K562 (cell line): ENCODE results near the gene GARNL3. TPM values are rescaled to one million over a fixed set of nuclear protein-coding genes. Genes with fewer than 3 reads are reported as not detected.
A peak's percentile ranks its signal among the peaks of the same experiment; 100 is the strongest.

ENCODE experiments used
- ATAC-seq: fragments of 200-7000 bp; cut with Tn5 transposase; 3 replicates; pipeline ENCODE4 v1.9.1; 2020; ENCODE audit warnings: moderate library complexity
- BruUV-seq: library from RNA; stranded (reverse); fragments of 400-500 nt; replicated peaks from 2 replicates; lab custom pipeline; 2021; lab: Mats Ljungman, UMichigan
- CTCF ChIA-PET: fragments of 300-600 bp; formaldehyde crosslinking; extraction: SDS; loops from one replicate; lab custom pipeline; 2021; ENCODE audit warnings: low intra/inter-chr PET ratio; lab: Yijun Ruan, JAX
- POLR2A ChIA-PET: fragments of 300-600, 350-650 bp; sonication (Branson Sonifier 250); formaldehyde crosslinking; extraction: SDS; loops from one replicate; lab custom pipeline; 2021; ENCODE audit warnings: antibody characterized with exemption, inconsistent platforms; lab: Yijun Ruan, JAX
- DNase-seq, 4 experiments: peaks; one replicate each; pipeline versions ENCODE4 v3.0.0 to v3.0.0-alpha.2; 2011 to 2018; ENCODE audit warnings: low spot score in 3 of 4, mixed read lengths in 3 of 4; ENCODE audit errors: extremely low read depth in 1 of 4
- FAIRE-seq: peaks from 2 replicates; lab custom pipeline; 2011; peaks lifted over from hg19 to GRCh38; lab: Jason Lieb, UNC
- H2AFZ ChIP-seq: 2 replicates; pipeline ENCODE4 v1.6.0; 2011; ENCODE audit warnings: low read depth, low read length, control low read depth, inconsistent platforms
- H3K27ac ChIP-seq: fragments of 200-600 bp; 3 replicates; pipeline ENCODE4 v1.8.0; 2011; ENCODE audit warnings: low read depth, mild to moderate bottlenecking, control low read depth, inconsistent platforms, low read length, moderate library complexity, mixed read lengths; ENCODE audit errors: extremely low read depth
- H3K27me3 ChIP-seq, 2 experiments: fragments of 300-600 bp in 1 of 2; 2 replicates in 1 of 2; 3 replicates in 1 of 2; pipeline versions ENCODE4 v1.6.0 to v1.8.0; 2011; ENCODE audit warnings: inconsistent platforms in 2 of 2, low read length in 2 of 2, mild to moderate bottlenecking in 1 of 2, mixed read lengths in 1 of 2, moderate library complexity in 1 of 2; ENCODE audit not compliant: control insufficient read depth in 2 of 2, insufficient read depth in 2 of 2
- H3K36me3 ChIP-seq: fragments of 300-600 bp; 3 replicates; pipeline ENCODE4 v1.8.0; 2011; ENCODE audit warnings: mild to moderate bottlenecking, low read length, inconsistent platforms; ENCODE audit not compliant: control insufficient read depth, insufficient read depth
- H3K4me1 ChIP-seq, 2 experiments: fragments of 200-600 bp in 1 of 2; replicated peaks in 1 of 2; 2 replicates in 1 of 2; 3 replicates in 1 of 2; pipeline versions ENCODE4 v1.5.1 to v1.8.0; 2011; ENCODE audit warnings: inconsistent platforms in 2 of 2, low read length in 2 of 2, mild to moderate bottlenecking in 1 of 2, mixed read lengths in 1 of 2, moderate library complexity in 1 of 2; ENCODE audit not compliant: control insufficient read depth in 2 of 2, insufficient read depth in 2 of 2
- H3K4me2 ChIP-seq: 2 replicates; pipeline ENCODE4 v1.6.1; 2011; ENCODE audit warnings: low read length, control low read depth, inconsistent platforms, mixed read lengths; ENCODE audit not compliant: insufficient read depth
- H3K4me3 ChIP-seq: fragments of 200-600 bp; sonication (generic), shearing (Covaris generic); 2 replicates; pipeline ENCODE4 v1.5.1; 2016; ENCODE audit warnings: control low read depth, inconsistent platforms
- H3K79me2 ChIP-seq: fragments of 200-600 bp; 3 replicates; pipeline ENCODE4 v1.8.0; 2011; ENCODE audit warnings: low read length, inconsistent platforms; ENCODE audit not compliant: control insufficient read depth, insufficient read depth
- H3K9ac ChIP-seq, 2 experiments: 2 replicates each; pipeline versions ENCODE4 v1.6.0 to v1.6.1; 2011; ENCODE audit warnings: low read depth in 2 of 2, low read length in 2 of 2, control low read depth in 1 of 2, inconsistent platforms in 1 of 2, mild to moderate bottlenecking in 1 of 2, mixed read lengths in 1 of 2; ENCODE audit not compliant: insufficient read depth in 1 of 2
- H3K9me1 ChIP-seq: one replicate; pipeline ENCODE4 v1.6.0; 2011; ENCODE audit warnings: inconsistent platforms, mild to moderate bottlenecking, low read length, moderate library complexity; ENCODE audit not compliant: control insufficient read depth, insufficient read depth
- H3K9me3 ChIP-seq: replicated peaks from 2 replicates; pipeline ENCODE4 v1.5.1; 2011; ENCODE audit warnings: low read depth, low read length, inconsistent platforms; ENCODE audit not compliant: control insufficient read depth, insufficient read depth
- H4K20me1 ChIP-seq: replicated peaks from 2 replicates; pipeline ENCODE4 v1.6.1; 2011; ENCODE audit warnings: low read length, inconsistent platforms, mixed read lengths; ENCODE audit not compliant: control insufficient read depth, insufficient read depth
- CTCF ChIP-seq, 3 experiments: IDR thresholded peaks in 2 of 3; conservative IDR thresholded peaks in 1 of 3; 2 replicates each; pipeline ENCODE4 v1.5.1; 2011 to 2012; ENCODE audit warnings: low read length in 3 of 3, mild to moderate bottlenecking in 3 of 3, control low read depth in 2 of 3, improper control_type of control experiment in 1 of 3, inconsistent platforms in 1 of 3, low read depth in 1 of 3, mixed read lengths in 1 of 3, moderate library complexity in 1 of 3; ENCODE audit not compliant: insufficient read depth in 2 of 3
- ZBTB17 ChIP-seq: fragments of 450-650 bp; formaldehyde crosslinking; IDR thresholded peaks from 2 replicates; pipeline ENCODE4 v1.4.0; 2020; ENCODE audit warnings: mild to moderate bottlenecking
- WGBS: fragments of 100-300 bp; shearing (Covaris generic); methylation state at CpG from one replicate; pipeline ENCODE4 v1.1.6; 2016; ENCODE audit warnings: low coverage, mixed read lengths; ENCODE audit not compliant: insufficient coverage; ENCODE audit errors: missing lambda C conversion rate; 5-methylcytosine and 5-hydroxymethylcytosine counted together
- in situ Hi-C: fragments of 300-500 bp; cut with MboI; formaldehyde crosslinking; loops from 4 replicates; pipeline ENCODE4 v1.15.0; 2018; ENCODE audit warnings: inconsistent platforms, mixed read lengths
- intact Hi-C: fragments of 100-400 bp; cut with micrococcal nuclease; formaldehyde crosslinking; loops from 2 replicates; pipeline ENCODE4 v1.14.2; 2022
- polyA plus RNA-seq, 8 experiments: library from polyadenylated mRNA; depleted of rRNA in 4 of 8; stranded (reverse) in 5 of 8; unstranded in 3 of 8; fragments of >200 nt; fragmentation: Nextera tagmentation in 2 of 8; fragmentation: Illumina TruSeq in 1 of 8; extraction: Ambion mirVana in 2 of 8; extraction: Trizol in 1 of 8; gene quantifications; 2 replicates each; pipeline versions ENCODE4 v1.2.1 to v1.2.3, GENCODE V29; 2011 to 2014; ENCODE audit warnings: inconsistent platforms in 1 of 8, missing spikeins in 1 of 8
- total RNA-seq, 7 experiments: library from RNA; depleted of rRNA in 6 of 7; stranded (reverse); fragments of >200 nt in 6 of 7; fragmentation: Illumina TruSeq in 2 of 7; extraction: Trizol in 2 of 7; gene quantifications; 2 replicates each; pipeline versions ENCODE4 v1.2.1 to v1.2.3, GENCODE V29; 2011 to 2021; ENCODE audit warnings: low replicate concordance in 1 of 7

GARNL3 gene
- total and polyA plus RNA-seq, 9 of the 15 experiments (the other 6 are each of a cell fraction or from before 2014, with no cell fraction given): 0.35 to 2.7 (median 1.6) TPM

GRCh38 chr9:127223810-127224177 is 40.8 kb upstream of the GARNL3 start:
- H3K27me3 ChIP-seq: peaks cover 11 to 50% of the 10 kb centered on the region in 2 experiments; a peak in 4 of 5 replicates
- intact Hi-C loops (loop anchor here (10.0 kb wide), 1 partner anchor 201 kb away; the partner anchor contains the start of gene ZNF79), in situ Hi-C loops (no loop called here)
- BruUV-seq: no TSS peak
- H3K9ac ChIP-seq: peak overlapping the region in 1 of 2 experiments; percentile 19; a peak in 2 of 4 replicates
- H3K9me1 ChIP-seq: peaks cover 4% of the 10 kb centered on the region
- peak overlapping the region; percentile 90 for H3K4me2 ChIP-seq
- no peaks in the 10 kb centered on the region for H3K79me2 ChIP-seq
- no peak for FAIRE-seq
- ATAC-seq: peak; percentile 4
- DNase-seq: peak in 1 of 4 experiments; percentile 14
- no peak overlapping the region for H3K27ac ChIP-seq
- CTCF ChIA-PET: no interaction called here
- peak overlapping the region; percentile 97 for H2AFZ ChIP-seq
- H4K20me1 ChIP-seq: no peaks in the 10 kb centered on the region
- H3K4me3 ChIP-seq: 0 out of 2 replicates have a peak overlapping the region, but pooled peaks have one; percentile 57
- WGBS: 8% methylated on average over 8 of the region's 8 CpGs
- POLR2A ChIA-PET: interaction anchor here (0.6 to 2.0 kb wide), 6 partner anchors 8 to 253 kb away, joined by 3 to 11 read pairs (median 4); partner anchors contain the start of genes LRSAM1 and RPL12
- H3K36me3 ChIP-seq: no peaks in the 10 kb centered on the region
- H3K4me1 ChIP-seq: peaks cover 5 to 21% of the 10 kb centered on the region in 2 experiments; a peak in 4 of 5 replicates
- H3K9me3 ChIP-seq: no peaks in the 10 kb centered on the region
- no peak for TF ChIP-seq ZBTB17 (CRISPR knock-in tag)
- TF ChIP-seq CTCF (IDR thresholded peaks at IDR 0.05 in 2 of 3, conservative IDR thresholded peaks at IDR 0.05 in 1 of 3; ENCODE audit: insufficient read depth in 2 of 3, low read depth in 1 of 3, low read length in 3 of 3): peak in 1 of 3 experiments; percentile 36; a peak in 2 of 6 replicates
